Spleen (tissue), 11 donors: ENCODE data around the gene TGFB1I1. TPM values are rescaled to one million over a fixed set of nuclear protein-coding genes. Genes with fewer than 3 reads are reported as not detected.
"Not testable (repeated sequence)": the region's sequence is repeated elsewhere in the genome, so short reads cannot be mapped to it uniquely, and the experiment has no call there.

Experiments used
- DNase-seq: peaks from one replicate; pipeline ENCODE4 v3.0.0-alpha.2; 2020
- H3K27ac ChIP-seq, 8 donors: fragments of 200-600 bp; sonication (generic) in 7 of 8; 1 replicate in 4 of 8; 2 replicates in 4 of 8; pipeline versions ENCODE4 v1.5.0 to v1.8.0; 2016 to 2021; ENCODE audit warnings: inconsistent platforms in 4 of 8, mild to moderate bottlenecking in 4 of 8, moderate library complexity in 1 of 8
- H3K27me3 ChIP-seq, 7 donors: fragments of 200-600 bp; sonication (generic) in 6 of 7; replicated peaks in 1 of 7; 1 replicate in 4 of 7; 2 replicates in 3 of 7; pipeline versions ENCODE4 v1.5.0 to v1.8.0; 2016 to 2021; ENCODE audit warnings: inconsistent platforms in 3 of 7, mild to moderate bottlenecking in 1 of 7
- H3K36me3 ChIP-seq, 6 donors: fragments of 200-600 bp; sonication (generic) in 5 of 6; 1 replicate in 4 of 6; 2 replicates in 2 of 6; pipeline versions ENCODE4 v1.5.0 to v1.8.0; 2016 to 2021; ENCODE audit warnings: inconsistent platforms in 2 of 6
- H3K4me1 ChIP-seq, 6 donors: fragments of 200-600 bp; sonication (generic) in 5 of 6; 1 replicate in 3 of 6; 2 replicates in 3 of 6; pipeline versions ENCODE4 v1.5.0 to v1.8.0; 2016 to 2021; ENCODE audit warnings: inconsistent platforms in 3 of 6
- H3K4me3 ChIP-seq, 8 donors: fragments of 200-600 bp; sonication (generic) in 7 of 8; 1 replicate in 4 of 8; 2 replicates in 4 of 8; pipeline versions ENCODE4 v1.5.0 to v1.8.0; 2016 to 2021; ENCODE audit warnings: inconsistent platforms in 4 of 8, mild to moderate bottlenecking in 4 of 8, moderate library complexity in 2 of 8
- H3K9me3 ChIP-seq, 8 donors: fragments of 200-600 bp; sonication (generic) in 7 of 8; 1 replicate in 4 of 8; 2 replicates in 4 of 8; pipeline versions ENCODE4 v1.5.0 to v1.8.0; 2016 to 2021; ENCODE audit warnings: inconsistent platforms in 4 of 8
- CTCF ChIP-seq, 11 experiments: fragments of 200-600 bp in 7 of 11; fragments of 450-650 bp in 4 of 11; sonication (generic) in 4 of 11; IDR thresholded peaks in 8 of 11; conservative IDR thresholded peaks in 3 of 11; 1 replicate in 7 of 11; 2 replicates in 4 of 11; pipeline versions ENCODE4 v1.4.0 to v1.8.0; 2016 to 2021; ENCODE audit warnings: antibody characterized with exemption in 11 of 11, inconsistent platforms in 4 of 11, mild to moderate bottlenecking in 1 of 11
- POLR2A ChIP-seq, 3 donors: fragments of 450-650 bp; IDR thresholded peaks; one replicate each; pipeline ENCODE4 v1.5.1; 2017; ENCODE audit warnings: antibody characterized with exemption in 3 of 3, mild to moderate bottlenecking in 1 of 3
- POLR2AphosphoS5 ChIP-seq, 3 donors: sonication (generic); formaldehyde crosslinking; IDR thresholded peaks; one replicate each; pipeline ENCODE4 v1.5.1; 2017; ENCODE audit warnings: antibody characterized with exemption in 3 of 3
- WGBS, 5 donors: extraction: QIAGEN DNeasy Blood & Tissue Kit in 3 of 5; methylation state at CpG; one replicate each; pipeline versions ENCODE4 v1.1.5 to v1.1.7; 2013 to 2018; 5-methylcytosine and 5-hydroxymethylcytosine counted together
- intact Hi-C: fragments of 100-400 bp; cut with DNase I; formaldehyde crosslinking; loops from one replicate; pipeline ENCODE4 v1.15.0; 2023; ENCODE audit warnings: low total_unique reads
- polyA plus RNA-seq, 3 donors: library from polyadenylated mRNA; stranded (reverse); fragments of 200-250 nt; gene quantifications; one replicate each; pipeline ENCODE4 v1.2.1, GENCODE V29; 2013
- total RNA-seq, 7 donors: library from RNA; depleted of rRNA in 3 of 7; stranded (reverse); fragments of >200 nt in 3 of 7; fragmentation: NEBNext Ultra II Directional in 4 of 7; extraction: Animal tissue kit (Norgen Biotek cat#: 25700) in 4 of 7; gene quantifications; one replicate each; pipeline versions ENCODE4 v1.1.0 to v1.2.1, GENCODE V29; 2016 to 2021
- donor health status: healthy with polysubstance abuse.
- donor health status: DM: no; HTN: no; CAD: no; lungs with moderate emphysema.
- donor health status: DM: no; HTN: no; CAD: no.
- donor health status: Bipolar disorder and iron deficiency.
- donor health status: healthy.
- donor health status: DM: no; HTN: no; CAD: no.
- donor health status: DM: yes; HTN: yes; CAD: no.

Gene TGFB1I1
- total and polyA plus RNA-seq, 10 donors: 10.7 to 69.0 (median 27.4) TPM

- Histone ChIP-seq H3K4me3 (no peak overlapping the region), H3K4me1 (no peaks in the 10 kb centered on the region), H3K27me3 (no peaks in the 10 kb centered on the region), H3K27ac (no peak overlapping the region), H3K36me3 (no peaks in the 10 kb centered on the region), H3K9me3 (peaks cover 0 to 13% (median 0%) of the 10 kb centered on the region in 8 donors)
- 72 to 89% (median 81%) methylated on average over 4 of the region's 4 CpGs for WGBS, 5 donors
- intact Hi-C loops: no loop called here
- TF ChIP-seq POLR2A (IDR thresholded peaks at IDR 0.05) (no peak), CTCF (IDR thresholded peaks at IDR 0.05 in 8 of 11, conservative IDR thresholded peaks at IDR 0.05 in 3 of 11) (no peak), POLR2AphosphoS5 (IDR thresholded peaks at IDR 0.05) (no peak)
- no peak for DNase-seq
These were observed 45.9 kb downstream of the TGFB1I1 start for GRCh38 chr16:31517800-31518402.

- TF ChIP-seq POLR2AphosphoS5 (IDR thresholded peaks at IDR 0.05) (no peak), POLR2A (IDR thresholded peaks at IDR 0.05) (no peak)
- Histone ChIP-seq H3K27ac (no peak overlapping the region), H3K4me3 (no peak overlapping the region), H3K36me3 (no peaks in the 10 kb centered on the region), H3K27me3 (no peaks in the 10 kb centered on the region), H3K4me1 (no peaks in the 10 kb centered on the region), H3K9me3 (peaks cover 0 to 13% (median 0%) of the 10 kb centered on the region in 8 donors)
- DNase-seq: no peak
- intact Hi-C loops: no loop called here
- WGBS, 5 donors: 81 to 95% (median 92%) methylated on average over 2 of the region's 2 CpGs
These were observed 47.9 kb downstream of the TGFB1I1 start for GRCh38 chr16:31519759-31520431.

GRCh38 chr16:31521368-31521767 lies 49.4 kb downstream of the TGFB1I1 start:
- intact Hi-C loops: no loop called here
- 71 to 96% (median 78%) methylated on average over 3 of the region's 3 CpGs for WGBS, 5 donors
- Histone ChIP-seq H3K36me3 (no peaks in the 10 kb centered on the region), H3K9me3 (peaks cover 0 to 13% (median 0%) of the 10 kb centered on the region in 8 donors), H3K4me3 (no peak overlapping the region), H3K4me1 (no peaks in the 10 kb centered on the region), H3K27me3 (peaks cover 0 to 1% (median 0%) of the 10 kb centered on the region in 7 donors), H3K27ac (no peak overlapping the region)
- TF ChIP-seq POLR2AphosphoS5 (IDR thresholded peaks at IDR 0.05) (no peak), CTCF (IDR thresholded peaks at IDR 0.05 in 8 of 11, conservative IDR thresholded peaks at IDR 0.05 in 3 of 11) (no peak), POLR2A (IDR thresholded peaks at IDR 0.05) (no peak)
- DNase-seq: no peak

- Histone ChIP-seq H3K9me3 (peaks cover 0 to 10% (median 0%) of the 10 kb centered on the region in 8 donors), H3K27me3 (peaks cover 0 to 8% (median 0%) of the 10 kb centered on the region in 7 donors), H3K36me3 (no peaks in the 10 kb centered on the region), H3K4me3 (no peak overlapping the region), H3K4me1 (no peaks in the 10 kb centered on the region), H3K27ac (no peak overlapping the region)
- WGBS, 5 donors: 88 to 94% (median 92%) methylated on average over 6 of the region's 6 CpGs
- no peak for TF ChIP-seq POLR2A (IDR thresholded peaks at IDR 0.05)
- TF ChIP-seq POLR2AphosphoS5 (IDR thresholded peaks at IDR 0.05): no peak
- TF ChIP-seq CTCF (IDR thresholded peaks at IDR 0.05 in 8 of 11, conservative IDR thresholded peaks at IDR 0.05 in 3 of 11): no peak
- intact Hi-C loops: no loop called here
- no peak for DNase-seq
These were observed 50.1 kb downstream of the TGFB1I1 start for GRCh38 chr16:31522071-31522470.

GRCh38 chr16:31523768-31524167 lies 51.8 kb downstream of the TGFB1I1 start:
- H3K9me3 ChIP-seq, DNase-seq, intact Hi-C loops, H3K27ac ChIP-seq, H3K4me1 ChIP-seq, H3K36me3 ChIP-seq, H3K4me3 ChIP-seq: not testable (repeated sequence)
- H3K27me3 ChIP-seq: peaks cover 0 to 25% (median 7%) of the 10 kb centered on the region in 7 donors
- WGBS, 5 donors: 78 to 90% (median 82%) methylated on average over 3 to 4 of the region's 6 CpGs; no CpG with 5 or more reads in 1 of the 5 donors
